ENCODE data around the gene ZNF503. TPM values are rescaled to one million over a fixed set of nuclear protein-coding genes. Genes with fewer than 3 reads are reported as not detected.

The ZNF503 gene
- total RNA-seq, 1 experiment from 2014 or later = 2.0 TPM

DNA sequence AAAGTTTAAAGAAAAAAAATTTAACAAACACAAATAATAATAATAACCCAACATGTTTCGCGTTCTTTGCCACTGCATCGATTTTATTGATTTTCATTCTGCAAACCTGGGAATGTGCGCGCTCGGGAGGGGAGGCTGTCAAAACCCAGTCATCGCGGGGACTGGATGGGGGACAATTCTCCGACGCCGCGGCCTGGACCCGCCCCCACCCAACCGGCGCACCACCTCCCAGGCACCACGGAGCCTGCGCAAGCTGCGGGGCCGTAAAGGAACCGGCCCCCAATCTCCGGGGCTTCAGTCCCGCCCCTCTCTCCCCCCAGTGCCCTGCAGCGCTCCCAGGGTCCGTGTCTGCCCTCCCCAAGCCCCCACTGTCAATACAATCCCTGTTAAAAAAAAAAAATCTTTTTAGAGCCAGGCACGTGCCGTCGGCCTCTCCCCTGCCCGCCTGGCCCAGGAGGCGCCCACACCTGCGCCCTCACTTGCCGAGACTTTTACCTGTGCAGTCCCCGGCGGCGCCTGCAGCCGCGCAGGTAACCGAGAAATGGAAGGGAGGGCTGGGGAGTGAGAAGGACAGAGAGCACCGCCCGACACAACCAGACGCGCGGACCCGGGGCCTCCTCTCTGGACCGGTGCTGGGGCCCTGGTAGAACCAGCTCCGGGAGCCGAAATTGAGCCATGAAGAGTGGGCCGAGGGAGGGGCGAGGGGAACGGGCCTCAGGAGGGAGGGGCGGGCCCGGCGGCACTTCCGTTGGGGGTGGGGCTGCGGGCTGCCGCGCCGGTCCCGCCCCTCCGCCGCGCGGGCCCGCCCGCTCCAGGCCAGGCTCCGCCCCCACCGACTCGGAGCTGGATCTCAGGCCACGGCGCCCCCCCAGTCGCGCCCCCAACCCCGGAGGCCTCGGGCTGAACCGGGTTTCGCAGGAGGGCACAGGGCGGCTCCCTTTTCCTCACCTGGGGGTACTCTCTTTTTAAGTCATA is 7.6 kb upstream of the ZNF503 start:
- in situ Hi-C loops (cut with HindIII; ENCODE audit: low sequenced_read_pairs) = no loop called here
- no peak for DNase-seq (ENCODE audit: low spot score)

DNA sequence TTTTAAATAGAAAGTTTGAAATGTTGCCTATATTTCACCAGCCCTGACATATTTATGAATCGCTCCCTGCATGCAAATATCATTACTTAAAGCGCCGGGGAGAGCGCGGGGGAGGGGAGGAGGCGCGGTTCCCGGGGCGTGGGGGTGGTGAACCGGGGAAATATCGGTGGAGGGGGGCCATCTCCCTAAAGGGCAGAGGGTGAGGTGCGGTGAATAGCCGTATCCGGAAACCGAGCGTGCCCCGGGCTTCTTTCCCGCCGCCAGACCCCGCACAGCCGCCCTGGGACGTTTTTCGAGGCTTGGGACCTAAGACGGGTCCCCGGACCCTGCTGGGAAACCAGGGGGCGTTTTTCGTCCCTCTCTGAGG is 6.9 kb upstream of the ZNF503 start:
- in situ Hi-C loops (cut with HindIII; ENCODE audit: low sequenced_read_pairs) = no loop called here
- no peak for DNase-seq (ENCODE audit: low spot score)

DNA sequence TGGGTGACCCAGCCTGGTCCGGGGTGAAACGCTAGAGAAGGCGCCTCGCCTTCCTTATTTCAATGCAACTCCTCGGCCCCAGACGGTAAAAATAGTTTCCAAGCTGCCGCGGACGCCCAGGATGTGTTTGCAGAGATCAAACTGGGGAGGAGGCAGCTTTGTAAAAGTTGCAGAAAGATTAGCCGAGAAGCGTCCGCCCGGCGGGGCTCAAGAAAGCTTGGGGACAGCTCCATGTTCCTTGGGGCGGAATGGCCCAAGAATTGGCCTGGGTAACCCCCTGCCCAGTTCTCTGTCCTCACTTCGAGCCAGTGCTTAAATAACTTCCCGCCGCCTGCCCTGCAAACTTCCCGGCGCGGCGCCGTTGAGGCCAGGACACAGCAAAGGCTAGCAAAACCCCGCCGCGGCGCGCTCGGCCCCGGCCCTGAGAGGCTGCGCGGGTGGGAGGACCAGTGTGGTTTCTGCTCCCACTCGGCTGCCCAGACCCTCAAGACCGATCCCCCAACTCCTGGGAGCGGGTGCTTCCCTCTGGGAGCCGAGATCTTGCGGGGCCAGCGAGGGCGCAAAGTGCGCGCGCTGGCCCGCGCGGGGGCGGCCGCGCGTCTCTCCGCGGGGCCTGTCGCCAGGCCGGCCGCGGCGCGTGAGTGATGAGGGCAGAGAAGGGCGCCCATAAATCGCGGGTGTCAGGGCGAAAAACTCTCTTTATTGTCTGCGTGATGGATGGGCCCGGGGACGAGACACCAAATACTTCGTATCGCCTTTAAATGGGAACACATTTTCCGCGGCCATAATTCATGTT is 6.3 kb upstream of the ZNF503 start:
- no peak for DNase-seq (ENCODE audit: low spot score)
- in situ Hi-C loops (cut with HindIII; ENCODE audit: low sequenced_read_pairs) = no loop called here

DNA sequence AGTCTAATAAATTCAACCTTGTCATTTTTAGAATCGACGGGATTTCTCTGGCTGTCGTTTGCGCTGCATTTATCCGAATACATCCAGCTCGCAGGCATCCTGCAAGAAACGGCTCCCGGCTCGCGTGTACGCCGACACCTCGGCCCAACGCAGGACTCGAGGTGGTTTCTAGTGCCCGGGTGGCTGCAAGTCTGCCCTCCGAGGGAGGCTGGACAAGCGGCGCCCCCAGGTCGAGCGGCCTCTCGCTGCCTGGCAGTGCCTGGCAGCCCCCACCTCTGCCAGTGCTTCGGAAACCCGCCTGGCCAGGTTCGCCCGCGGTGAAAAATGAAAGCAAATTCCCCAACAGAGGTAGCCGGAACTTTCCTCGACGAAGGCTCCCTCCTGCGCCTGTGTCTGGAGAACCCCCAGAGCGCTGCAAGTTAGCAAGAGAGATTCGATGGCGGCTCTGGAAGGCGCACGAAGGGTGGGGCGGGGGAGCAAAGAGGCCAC is 5.7 kb upstream of the ZNF503 start:
- in situ Hi-C loops (cut with HindIII; ENCODE audit: low sequenced_read_pairs) = no loop called here
- no peak for DNase-seq (ENCODE audit: low spot score)

DNA sequence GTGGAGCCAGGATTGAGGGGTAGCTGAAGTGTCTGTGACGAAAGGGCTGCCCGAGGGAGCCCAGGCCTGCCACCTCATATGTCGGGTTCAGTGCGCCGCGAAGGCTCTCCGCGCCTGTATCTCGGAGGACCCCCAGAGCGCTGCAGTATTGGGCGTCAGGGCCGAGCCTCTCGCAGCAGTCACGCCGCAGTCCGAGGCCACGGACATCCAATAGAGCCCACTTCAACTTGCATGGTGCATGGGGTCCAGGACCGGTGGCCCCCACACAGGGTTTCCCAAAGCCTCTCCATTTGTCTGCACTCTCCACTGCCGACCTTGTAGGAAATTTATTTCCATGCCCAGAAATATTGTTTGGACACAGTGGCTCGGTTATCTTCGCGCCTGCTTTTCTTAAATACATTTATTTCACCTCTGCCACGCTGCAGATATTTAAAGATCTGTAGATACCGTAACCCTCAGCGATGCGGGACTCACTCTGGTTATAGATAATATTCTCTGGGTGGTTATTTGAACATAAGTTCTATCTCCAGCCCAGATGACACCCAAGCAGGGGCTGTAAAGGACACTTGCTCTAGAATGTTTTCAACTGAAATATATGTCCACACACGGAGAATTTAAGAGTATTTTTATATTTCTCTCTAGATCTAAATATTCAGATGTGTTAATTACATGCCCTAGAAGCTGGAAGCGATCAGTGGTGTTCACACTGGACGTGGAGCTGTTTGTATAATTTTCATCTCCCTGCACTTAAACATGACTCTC is 5.1 kb upstream of the ZNF503 start:
- no peak for DNase-seq (ENCODE audit: low spot score)
- in situ Hi-C loops (cut with HindIII; ENCODE audit: low sequenced_read_pairs) = no loop called here

DNA sequence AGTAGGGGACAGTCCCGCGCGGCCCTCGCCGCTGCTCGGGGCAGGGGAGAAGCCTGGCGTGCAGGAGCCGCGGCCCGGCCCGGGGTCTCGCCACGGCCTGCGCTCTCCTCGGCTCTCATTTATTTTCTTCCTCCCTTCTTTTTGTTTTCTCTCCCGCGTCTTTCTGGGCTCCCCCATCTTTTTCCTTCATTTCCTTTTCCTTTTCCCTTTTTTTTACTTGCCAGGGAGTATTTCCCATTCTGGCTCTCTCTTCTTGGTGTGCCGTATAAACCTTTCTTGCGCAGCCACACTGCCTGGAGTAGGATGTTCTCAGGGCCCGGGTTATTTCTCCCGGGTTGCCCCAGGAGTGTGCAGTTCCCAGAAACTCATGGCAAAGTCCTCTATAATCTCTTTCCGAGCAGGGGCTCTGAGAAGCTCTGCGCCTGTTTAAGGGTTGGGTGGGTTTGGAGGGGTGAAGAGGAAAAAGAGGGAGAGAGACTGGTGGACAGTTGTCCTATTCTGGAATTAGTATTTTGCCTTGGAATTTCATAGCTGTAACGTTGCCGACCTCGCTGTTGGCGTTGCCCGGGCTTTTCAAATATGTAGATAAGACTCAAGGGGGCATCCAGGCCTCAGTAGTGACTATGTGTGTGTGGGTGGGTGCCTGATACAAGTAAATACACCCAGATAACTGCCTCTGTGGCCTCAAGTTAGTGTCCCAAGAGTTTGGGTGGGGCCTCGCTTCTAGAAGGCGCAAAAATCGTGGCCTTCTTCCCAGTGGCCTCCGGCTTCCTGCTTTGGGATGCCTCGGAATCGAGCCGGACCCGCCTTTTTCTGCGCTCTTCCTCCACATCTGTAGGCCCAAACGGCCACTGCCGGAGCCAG is 4.3 kb upstream of the ZNF503 start:
- in situ Hi-C loops (cut with HindIII; ENCODE audit: low sequenced_read_pairs) = no loop called here
- no peak for DNase-seq (ENCODE audit: low spot score)

DNA sequence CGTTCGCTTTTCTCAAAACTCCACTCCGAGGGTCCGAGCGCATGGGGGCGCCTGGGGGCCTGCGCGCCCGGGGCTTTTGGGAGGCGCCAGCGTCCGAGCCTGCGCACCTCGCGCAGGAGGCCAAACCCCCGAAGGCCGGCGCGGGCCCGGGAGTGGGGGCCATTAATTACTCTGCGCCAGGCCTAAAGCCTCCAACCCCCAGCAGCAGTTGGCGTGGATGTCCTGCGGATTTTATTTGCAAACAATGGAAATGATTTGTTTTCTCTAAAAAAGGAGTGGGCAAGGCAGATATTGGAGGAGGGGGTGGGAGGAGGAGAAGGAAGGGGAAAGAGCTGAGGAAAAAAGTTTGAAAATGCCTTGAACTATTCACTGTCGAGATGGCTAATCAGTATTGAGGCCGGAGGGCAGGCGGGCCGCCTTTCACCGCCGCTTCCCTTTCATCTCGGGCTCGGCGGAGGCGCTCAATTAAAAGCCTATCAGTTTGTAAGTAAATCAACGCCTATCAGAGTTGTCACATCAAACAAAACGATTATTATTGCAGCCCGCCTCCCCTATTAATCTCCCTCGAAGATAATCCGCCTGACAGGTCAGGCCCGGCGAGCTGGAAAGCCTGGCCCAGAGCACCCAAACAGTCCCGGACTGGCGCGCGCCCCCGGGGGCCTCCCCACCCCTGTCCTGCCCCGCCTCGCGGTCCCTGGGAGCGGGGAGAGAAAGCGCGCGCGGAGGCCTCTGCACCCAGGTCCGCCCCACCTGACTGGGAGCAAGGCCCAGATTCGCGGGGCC is 3.4 kb upstream of the ZNF503 start:
- no peak for DNase-seq (ENCODE audit: low spot score)
- in situ Hi-C loops (cut with HindIII; ENCODE audit: low sequenced_read_pairs) = no loop called here

DNA sequence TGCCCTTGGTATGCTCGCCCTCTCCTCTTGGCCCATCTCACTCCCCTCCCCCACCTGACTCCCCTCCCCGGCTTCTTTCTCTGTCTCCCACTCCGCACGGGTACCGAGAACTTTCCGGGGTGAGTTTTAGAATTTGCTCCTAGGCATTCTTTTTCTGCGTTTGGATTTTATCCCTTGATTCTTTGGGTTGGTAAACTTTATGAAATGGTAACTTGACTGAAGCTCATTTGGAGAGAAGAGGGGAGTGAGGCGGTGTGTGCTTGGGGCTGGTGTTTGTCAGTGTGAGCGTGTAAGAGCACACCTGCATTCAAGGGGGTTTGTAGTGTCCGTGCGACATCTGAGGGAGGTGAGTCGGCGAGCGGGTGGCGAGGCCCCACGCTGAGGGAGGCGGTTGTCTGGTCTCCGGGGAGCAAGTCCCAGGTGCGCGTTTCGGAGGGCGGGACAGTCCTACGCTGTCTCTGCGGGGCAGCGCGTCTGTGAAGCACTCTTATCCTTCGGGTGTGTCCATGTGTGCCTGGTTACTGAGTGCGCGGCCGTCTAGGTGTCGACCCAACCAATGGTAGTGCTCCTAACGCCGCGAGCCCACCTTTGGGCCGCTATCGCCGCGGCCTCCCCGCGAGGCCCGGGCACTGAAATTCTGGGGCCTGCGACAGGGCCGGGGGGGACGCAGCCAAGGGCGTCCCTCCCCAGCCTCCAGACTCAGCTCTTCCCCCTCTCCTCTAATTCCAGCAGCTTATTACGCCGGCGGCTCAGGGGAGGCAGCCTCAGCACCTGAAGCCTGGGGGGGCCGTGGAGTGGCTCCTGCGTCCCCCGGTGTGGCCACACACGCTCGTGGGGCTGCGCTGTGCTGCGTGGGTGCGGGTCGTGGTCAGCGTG is 2.6 kb upstream of the ZNF503 start:
- DNase-seq (ENCODE audit: low spot score) = no peak
- in situ Hi-C loops (cut with HindIII; ENCODE audit: low sequenced_read_pairs) = no loop called here

DNA sequence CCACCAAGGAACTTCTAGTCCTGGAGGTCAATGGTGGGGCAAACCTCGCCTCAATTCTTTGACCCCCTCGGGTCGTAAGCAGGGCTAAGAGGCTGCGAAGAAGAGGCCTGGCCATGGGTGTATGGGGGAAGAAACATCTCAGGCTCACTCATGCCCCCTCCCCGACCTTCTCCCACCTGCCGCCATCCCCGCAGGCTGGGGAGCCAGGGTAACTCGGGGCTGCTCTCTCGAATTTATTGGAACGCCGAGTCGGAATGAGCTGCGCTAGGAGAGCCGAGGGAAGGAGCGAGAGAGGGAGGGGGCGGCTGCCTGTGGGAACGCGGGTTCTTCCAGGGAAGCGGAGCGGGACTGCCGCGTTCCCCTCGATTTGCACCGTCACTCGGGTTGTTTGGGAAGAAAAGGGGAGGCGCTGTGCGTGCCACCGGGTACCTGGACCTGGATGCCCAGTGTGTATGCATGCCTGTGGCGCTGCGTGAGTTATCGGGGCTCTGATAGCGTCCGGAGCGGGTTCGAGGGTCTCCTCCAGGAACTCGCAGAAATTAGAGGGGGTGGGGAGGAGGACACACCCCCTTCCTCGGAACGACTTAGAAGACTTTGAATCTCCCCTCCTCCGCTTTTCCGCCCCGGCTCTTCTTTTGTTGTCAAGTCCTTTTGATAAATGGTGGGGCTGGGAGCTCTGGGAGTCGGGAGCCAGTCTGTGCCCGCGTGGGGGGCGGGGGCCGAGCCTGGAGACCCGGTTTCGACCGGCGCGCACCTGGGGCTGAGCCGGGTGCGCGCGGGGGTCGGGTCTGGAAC is 1.8 kb upstream of the ZNF503 start:
- in situ Hi-C loops (cut with HindIII; ENCODE audit: low sequenced_read_pairs) = no loop called here

DNA sequence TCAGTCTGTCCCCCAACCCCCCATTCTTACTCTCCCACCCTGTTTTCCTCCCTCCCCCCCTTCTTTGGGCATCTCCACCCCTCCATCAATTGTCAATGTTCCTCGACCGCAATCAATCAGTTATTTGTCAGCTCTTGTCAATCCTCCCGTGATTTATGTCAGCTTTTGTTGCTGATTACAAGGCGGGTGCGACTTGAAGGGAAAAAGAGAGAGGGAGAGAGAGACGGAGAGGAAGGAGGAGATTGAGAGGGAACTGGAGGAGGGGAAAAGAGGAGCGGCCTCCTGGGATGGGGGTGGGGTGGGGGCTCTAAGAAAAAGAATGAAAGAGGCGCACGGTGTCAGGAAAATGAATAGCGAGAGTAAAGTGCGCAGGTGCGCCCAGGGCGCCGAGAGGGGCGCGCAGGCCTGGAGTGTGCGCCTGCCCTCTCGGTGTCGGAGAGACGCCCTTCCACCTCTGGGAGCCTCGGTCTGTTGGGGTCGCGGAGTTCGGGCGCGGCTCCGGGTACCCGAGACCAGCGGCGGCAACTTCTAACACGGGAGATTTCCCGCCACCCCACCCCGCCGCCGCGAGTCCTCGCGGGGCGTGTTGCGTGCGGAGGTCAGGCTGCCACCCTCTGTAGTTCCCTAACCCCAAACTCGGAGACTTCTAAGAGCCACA is 1.1 kb upstream of the ZNF503 start:
- no peak for DNase-seq (ENCODE audit: low spot score)
- in situ Hi-C loops (cut with HindIII; ENCODE audit: low sequenced_read_pairs) = no loop called here

More for the DNA sequence above, 1.8 kb upstream of the ZNF503 start:
- peak; percentile 6 for DNase-seq (ENCODE audit: low spot score)

DNA sequence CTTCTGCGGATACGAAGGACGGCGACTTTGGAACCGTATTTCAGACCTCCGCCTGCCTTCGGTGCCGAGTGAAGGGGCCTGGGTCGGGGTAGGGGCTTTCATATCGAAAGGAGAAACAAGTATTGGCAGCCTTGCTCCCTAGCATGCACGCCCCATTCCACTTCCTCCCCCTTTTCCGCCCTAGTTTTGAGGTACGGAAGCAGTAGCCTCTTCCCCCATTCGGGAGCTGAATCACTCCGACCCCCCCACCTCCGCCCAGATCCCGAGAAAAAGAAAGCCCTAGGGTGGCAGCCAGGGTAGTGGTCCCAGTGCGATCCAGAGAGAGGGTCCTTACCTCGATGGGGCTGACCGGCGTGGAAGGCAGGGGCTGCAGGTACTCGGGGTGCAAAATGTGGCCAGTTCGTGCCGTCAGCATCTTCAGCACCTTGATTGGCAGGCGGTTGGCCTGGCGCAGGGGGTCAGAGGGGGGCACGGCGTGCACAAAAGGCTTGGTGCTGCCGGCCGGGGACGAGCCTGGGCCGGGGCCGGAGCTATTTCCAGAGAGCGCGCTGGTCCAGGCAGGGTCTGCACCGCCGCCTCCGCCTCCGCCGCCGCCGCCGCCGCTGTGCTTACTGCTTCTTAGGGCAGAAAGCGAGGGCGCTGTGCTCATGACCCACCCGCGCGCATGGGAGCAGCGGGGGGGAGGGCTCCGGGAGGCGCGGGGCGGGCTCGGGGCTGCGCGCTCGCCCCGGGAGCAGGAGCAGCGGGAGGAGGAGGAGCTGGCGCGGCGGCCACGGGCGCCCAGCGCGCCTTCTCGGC is 594 bp downstream of the ZNF503 start:
- peak; percentile 19 for DNase-seq (ENCODE audit: low spot score)
- in situ Hi-C loops (cut with HindIII; ENCODE audit: low sequenced_read_pairs) = no loop called here

DNA sequence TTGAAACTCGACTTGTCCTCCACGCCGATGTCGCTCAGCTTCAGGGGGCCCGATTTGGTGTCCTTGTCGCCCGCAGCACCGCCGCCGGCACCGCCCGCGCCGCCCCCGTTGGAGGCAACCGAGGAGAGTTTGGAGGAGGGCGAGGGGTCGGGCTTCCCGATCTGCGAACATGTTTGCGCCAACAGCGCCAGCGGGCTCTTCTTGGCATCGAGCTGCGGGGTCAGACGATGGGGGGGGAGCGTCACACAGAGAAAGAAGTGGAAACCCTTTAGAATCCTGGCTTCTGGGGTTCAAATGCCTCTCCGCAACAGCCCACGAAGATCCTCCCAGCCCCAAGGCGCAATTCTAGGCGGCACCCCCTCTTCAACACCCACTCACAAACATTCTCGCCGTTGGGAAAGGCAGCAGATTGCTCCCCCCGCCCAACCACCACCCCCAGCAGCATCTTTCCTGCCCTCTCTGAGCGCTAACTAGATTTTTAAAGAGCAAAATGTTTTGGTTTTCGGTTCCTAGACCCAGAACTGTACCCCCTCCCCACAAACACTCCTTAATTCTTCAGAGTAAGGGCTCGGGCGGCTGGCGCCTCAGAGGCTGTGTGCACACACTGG is 1.3 kb downstream of the ZNF503 start:
- in situ Hi-C loops (cut with HindIII; ENCODE audit: low sequenced_read_pairs) = no loop called here
- no peak for DNase-seq (ENCODE audit: low spot score)

DNA sequence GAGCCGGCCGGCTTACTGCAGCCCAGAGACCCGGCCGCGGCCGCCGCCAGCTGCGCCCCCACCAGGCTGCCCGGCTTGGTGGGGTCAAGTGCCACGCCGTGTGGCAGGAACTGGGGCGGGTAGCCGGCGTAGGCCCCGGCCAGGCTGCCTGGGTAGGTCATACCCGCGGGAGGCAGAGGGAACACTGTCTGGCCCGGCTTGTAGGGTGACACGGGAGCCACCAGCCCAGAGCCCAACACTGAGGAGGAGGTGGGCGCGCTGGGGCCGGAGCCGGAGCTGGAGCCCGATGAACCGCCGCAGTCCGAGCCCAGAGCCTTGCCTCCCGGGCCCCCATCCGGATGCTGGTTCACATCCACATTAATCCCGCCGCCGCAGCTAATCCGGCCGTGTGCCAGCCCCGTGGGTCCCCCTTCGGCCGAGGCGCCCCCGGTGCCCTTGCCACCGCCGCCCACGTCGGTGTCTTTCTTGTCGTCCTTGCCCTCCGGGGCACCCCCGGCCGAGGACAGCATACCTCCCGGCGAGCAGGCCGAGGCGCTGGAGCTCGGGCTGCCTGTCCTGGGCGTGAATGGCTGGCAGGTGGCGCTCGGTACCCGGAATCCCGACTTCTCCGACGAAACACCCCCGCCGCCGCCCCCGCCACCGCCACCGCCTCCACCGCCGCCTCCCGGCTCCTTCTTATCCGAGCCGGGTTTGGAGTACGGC is 2.0 kb downstream of the ZNF503 start:
- in situ Hi-C loops (cut with HindIII; ENCODE audit: low sequenced_read_pairs) = no loop called here
- DNase-seq (ENCODE audit: low spot score) = peak; percentile 50
